HEK293 (cell line): ENCODE results near the gene CEP112.

Source experiments
- CTCF ChIP-seq: fragments of 450-650 bp; formaldehyde crosslinking; IDR thresholded peaks from 2 replicates; pipeline ENCODE4 v1.5.1; 2016; ENCODE audit warnings: missing biosample characterization, missing genetic modification characterization
- TCF7L2 ChIP-seq: IDR thresholded peaks from 2 replicates; pipeline ENCODE4 v1.6.1; 2011; ENCODE audit warnings: low read depth, mild to moderate bottlenecking, inconsistent platforms, low read length, moderate library complexity, borderline replicate concordance
- ZBTB7A ChIP-seq: fragments of 450-650 bp; formaldehyde crosslinking; IDR thresholded peaks from 2 replicates; pipeline ENCODE4 v1.5.1; 2016; ENCODE audit warnings: low read depth, missing biosample characterization, missing genetic modification characterization
- ZNF138 ChIP-seq: fragments of 450-650 bp; formaldehyde crosslinking; IDR thresholded peaks from 2 replicates; pipeline ENCODE4 v1.5.1; 2016; ENCODE audit warnings: missing biosample characterization, missing genetic modification characterization, borderline replicate concordance
- ZNF169 ChIP-seq: fragments of 450-650 bp; formaldehyde crosslinking; IDR thresholded peaks from 2 replicates; pipeline ENCODE4 v1.5.1; 2016; ENCODE audit warnings: missing biosample characterization, missing genetic modification characterization
- ZNF2 ChIP-seq: fragments of 450-650 bp; formaldehyde crosslinking; IDR thresholded peaks from 2 replicates; pipeline ENCODE4 v1.5.1; 2016; ENCODE audit warnings: missing biosample characterization, missing genetic modification characterization
- ZNF202 ChIP-seq: fragments of 450-650 bp; formaldehyde crosslinking; IDR thresholded peaks from 2 replicates; pipeline ENCODE4 v1.5.1; 2016; ENCODE audit warnings: missing biosample characterization, missing genetic modification characterization, borderline replicate concordance
- ZNF530 ChIP-seq: fragments of 450-650 bp; formaldehyde crosslinking; IDR thresholded peaks from 2 replicates; pipeline ENCODE4 v1.5.1; 2016; ENCODE audit warnings: low read depth, missing biosample characterization, missing genetic modification characterization
- ZSCAN16 ChIP-seq: fragments of 450-650 bp; formaldehyde crosslinking; IDR thresholded peaks from 2 replicates; pipeline ENCODE4 v1.5.1; 2016; ENCODE audit warnings: missing biosample characterization, missing genetic modification characterization
- TF ChIP-seq, protein P1 (sequence below): fragments of 450-650 bp; formaldehyde crosslinking; IDR thresholded peaks from 2 replicates; pipeline ENCODE4 v1.5.1; 2016; ENCODE audit warnings: missing biosample characterization, missing genetic modification characterization

GRCh38 chr17:66191593-66192377, at the start of gene CEP112:
- TF ChIP-seq TCF7L2 (no peak), CTCF (peak; percentile 15; the same call in 1 of the 2 replicates), ZNF202 (tag by site-specific recombination) (no peak), ZNF530 (tag by site-specific recombination) (no peak), ZNF2 (tag by site-specific recombination) (no peak), ZBTB7A (no peak; the same call in 1 of the 2 replicates), ZNF138 (no peak), ZNF169 (tag by site-specific recombination) (no peak), ZSCAN16 (tag by site-specific recombination) (no peak)
- TF ChIP-seq, protein P1, sequence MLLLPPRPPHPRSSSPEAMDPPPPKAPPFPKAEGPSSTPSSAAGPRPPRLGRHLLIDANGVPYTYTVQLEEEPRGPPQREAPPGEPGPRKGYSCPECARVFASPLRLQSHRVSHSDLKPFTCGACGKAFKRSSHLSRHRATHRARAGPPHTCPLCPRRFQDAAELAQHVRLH: no peak
